GM12878 (cell line): ENCODE measurements around the gene BIVM.

ENCODE experiments used
- CEBPB ChIP-seq, 2 experiments: fragments of 150-350 bp in 1 of 2; IDR thresholded peaks; 2 replicates each; pipeline ENCODE4 v1.6.1; 2012 to 2014; ENCODE audit warnings: low read depth in 2 of 2, low read length in 2 of 2, borderline replicate concordance in 1 of 2, inconsistent platforms in 1 of 2
- MAX ChIP-seq: IDR thresholded peaks from 2 replicates; pipeline ENCODE4 v1.6.1; 2012; ENCODE audit warnings: low read depth, low read length, improper control_type of control experiment
- MXI1 ChIP-seq: fragments of 150-350 bp; IDR thresholded peaks from 2 replicates; pipeline ENCODE4 v1.6.1; 2011; ENCODE audit warnings: low read depth, mild to moderate bottlenecking, inconsistent platforms, low read length, improper control_type of control experiment
- PBX3 ChIP-seq: IDR thresholded peaks from 2 replicates; pipeline ENCODE4 v1.6.1; 2011; ENCODE audit warnings: mild to moderate bottlenecking, low read depth, low read length, moderate library complexity; ENCODE audit not compliant: insufficient replicate concordance
- RELA ChIP-seq: fragments of 450-650 bp; IDR thresholded peaks from 2 replicates; pipeline ENCODE4 v1.8.0; 2014; ENCODE audit warnings: borderline replicate concordance; ENCODE audit not compliant: partially characterized antibody
- RFX5 ChIP-seq: IDR thresholded peaks from 2 replicates; pipeline ENCODE4 v1.6.1; 2011; ENCODE audit warnings: low read depth, low read length, improper control_type of control experiment
- SRF ChIP-seq, 2 experiments: IDR thresholded peaks; 2 replicates each; pipeline ENCODE4 v1.6.1; 2011; ENCODE audit warnings: low read depth in 2 of 2, low read length in 2 of 2, mild to moderate bottlenecking in 1 of 2, moderate library complexity in 1 of 2
- TBL1XR1 ChIP-seq: IDR thresholded peaks from 2 replicates; pipeline ENCODE4 v1.6.1; 2012; ENCODE audit warnings: low read depth, low read length, improper control_type of control experiment
- ZNF274 ChIP-seq: IDR thresholded peaks from one replicate; pipeline ENCODE4 v1.8.0; 2011; ENCODE audit not compliant: insufficient read length, insufficient read depth
- TF ChIP-seq, protein P1 (sequence below), 3 experiments: IDR thresholded peaks in 2 of 3; conservative IDR thresholded peaks in 1 of 3; 2 replicates each; pipeline ENCODE4 v1.5.1; 2011; ENCODE audit warnings: low read depth in 3 of 3, low read length in 3 of 3, mild to moderate bottlenecking in 3 of 3, control low read depth in 2 of 3, moderate library complexity in 2 of 3, inconsistent platforms in 1 of 3, mixed read lengths in 1 of 3; ENCODE audit not compliant: control insufficient read depth in 2 of 3, insufficient read depth in 1 of 3; ENCODE audit errors: extremely low read depth in 1 of 3

DNA sequence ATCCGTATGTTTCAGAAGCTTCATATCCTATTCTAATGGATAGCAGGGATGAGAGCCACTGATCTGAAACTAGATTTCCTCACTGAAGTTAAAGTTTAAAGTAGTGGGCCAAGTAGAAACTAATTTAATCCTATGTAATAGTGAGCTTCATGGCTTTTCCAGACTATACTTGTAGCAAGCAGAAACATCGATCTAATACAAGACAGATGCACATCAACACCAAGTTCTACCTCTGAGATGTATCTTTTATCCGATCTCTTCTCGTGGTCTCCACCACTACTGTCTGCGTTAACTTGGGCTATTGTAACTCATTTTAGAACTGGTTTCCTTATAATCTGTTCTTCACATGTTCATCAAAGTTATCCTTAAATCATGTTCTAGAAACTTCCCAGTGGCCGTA is 50.0 kb downstream of the BIVM start:
- TF ChIP-seq CEBPB (IDR thresholded peaks at IDR 0.05; ENCODE audit: borderline replicate concordance in 1 of 2, low read depth in 2 of 2, low read length in 2 of 2) (no peak), ZNF274 (no peak), MAX (no peak), MXI1 (no peak), RFX5 (no peak), SRF (IDR thresholded peaks at IDR 0.05; ENCODE audit: low read depth in 2 of 2, low read length in 2 of 2) (no peak), PBX3 (no peak), TBL1XR1 (no peak), RELA (no peak)
- TF ChIP-seq, protein P1, sequence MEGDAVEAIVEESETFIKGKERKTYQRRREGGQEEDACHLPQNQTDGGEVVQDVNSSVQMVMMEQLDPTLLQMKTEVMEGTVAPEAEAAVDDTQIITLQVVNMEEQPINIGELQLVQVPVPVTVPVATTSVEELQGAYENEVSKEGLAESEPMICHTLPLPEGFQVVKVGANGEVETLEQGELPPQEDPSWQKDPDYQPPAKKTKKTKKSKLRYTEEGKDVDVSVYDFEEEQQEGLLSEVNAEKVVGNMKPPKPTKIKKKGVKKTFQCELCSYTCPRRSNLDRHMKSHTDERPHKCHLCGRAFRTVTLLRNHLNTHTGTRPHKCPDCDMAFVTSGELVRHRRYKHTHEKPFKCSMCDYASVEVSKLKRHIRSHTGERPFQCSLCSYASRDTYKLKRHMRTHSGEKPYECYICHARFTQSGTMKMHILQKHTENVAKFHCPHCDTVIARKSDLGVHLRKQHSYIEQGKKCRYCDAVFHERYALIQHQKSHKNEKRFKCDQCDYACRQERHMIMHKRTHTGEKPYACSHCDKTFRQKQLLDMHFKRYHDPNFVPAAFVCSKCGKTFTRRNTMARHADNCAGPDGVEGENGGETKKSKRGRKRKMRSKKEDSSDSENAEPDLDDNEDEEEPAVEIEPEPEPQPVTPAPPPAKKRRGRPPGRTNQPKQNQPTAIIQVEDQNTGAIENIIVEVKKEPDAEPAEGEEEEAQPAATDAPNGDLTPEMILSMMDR (IDR thresholded peaks at IDR 0.05 in 2 of 3, conservative IDR thresholded peaks at IDR 0.05 in 1 of 3; ENCODE audit: control insufficient read depth in 2 of 3, extremely low read depth in 1 of 3, insufficient read depth in 1 of 3, low read depth in 3 of 3, low read length in 3 of 3): no peak
